Stimulated activated CD4-positive, alpha-beta T cell treated with anti-CD3 and anti-CD28 coated beads, Interleukin-1b, Interleukin-23, amount 100 ng/mL, for 4 hours (primary cell): Measurements from ENCODE around the gene SAMD9.
"Not testable (repeated sequence)": the region's sequence is repeated elsewhere in the genome, so short reads cannot be mapped to it uniquely, and the experiment has no call there.

Source experiments
- DNase-seq, 2 donors: peaks; one replicate each; pipeline ENCODE4 v3.0.0-alpha.2; 2020; ENCODE audit warnings: low read depth in 2 of 2

SAMD9 gene

DNA sequence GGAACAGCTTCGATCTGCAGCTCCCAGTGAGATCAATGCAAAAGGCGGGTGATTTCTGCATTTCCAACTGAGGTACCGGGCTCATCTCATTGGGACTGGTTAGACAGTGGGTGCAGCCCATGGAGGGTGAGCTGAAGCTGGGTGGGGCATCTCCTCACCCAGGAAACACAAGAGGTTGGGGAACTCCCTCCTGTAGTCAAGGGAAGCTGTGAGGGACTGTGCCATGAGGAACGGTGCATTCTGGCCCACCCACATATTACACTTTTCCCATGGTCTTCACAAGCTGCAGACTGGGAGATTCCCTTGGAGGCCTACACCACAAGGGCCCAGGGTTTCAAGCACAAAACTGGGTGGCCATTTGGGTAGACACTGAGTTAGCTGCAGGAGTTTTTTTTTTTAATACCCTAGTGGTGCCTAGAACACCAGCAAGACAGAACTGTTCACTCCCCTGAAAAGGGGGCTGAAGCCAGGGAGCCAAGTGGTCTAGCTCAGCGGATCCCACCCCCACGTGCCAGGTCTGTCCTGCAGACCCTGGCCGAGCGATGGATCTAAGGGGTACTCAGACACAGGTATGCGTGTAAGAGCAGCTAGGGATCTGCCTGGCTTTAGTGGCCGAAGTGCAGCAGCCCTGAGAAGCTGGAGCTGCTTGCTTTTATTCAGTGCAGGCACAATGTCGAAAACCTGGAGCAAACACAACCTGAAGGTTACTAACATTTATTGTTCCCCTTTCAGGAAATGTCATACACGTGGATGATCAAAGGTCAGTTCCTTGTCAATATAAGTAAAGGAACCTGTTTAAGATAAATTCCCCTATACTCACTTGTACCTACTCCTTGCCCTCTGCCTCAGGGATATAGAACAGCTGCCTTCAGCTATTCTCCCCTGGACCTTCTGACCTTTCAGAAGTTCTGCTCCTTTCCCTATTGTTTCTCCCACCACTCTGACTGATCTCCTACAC, 3.1 kb upstream of the SAMD9 start:
- DNase-seq: no peak

DNA sequence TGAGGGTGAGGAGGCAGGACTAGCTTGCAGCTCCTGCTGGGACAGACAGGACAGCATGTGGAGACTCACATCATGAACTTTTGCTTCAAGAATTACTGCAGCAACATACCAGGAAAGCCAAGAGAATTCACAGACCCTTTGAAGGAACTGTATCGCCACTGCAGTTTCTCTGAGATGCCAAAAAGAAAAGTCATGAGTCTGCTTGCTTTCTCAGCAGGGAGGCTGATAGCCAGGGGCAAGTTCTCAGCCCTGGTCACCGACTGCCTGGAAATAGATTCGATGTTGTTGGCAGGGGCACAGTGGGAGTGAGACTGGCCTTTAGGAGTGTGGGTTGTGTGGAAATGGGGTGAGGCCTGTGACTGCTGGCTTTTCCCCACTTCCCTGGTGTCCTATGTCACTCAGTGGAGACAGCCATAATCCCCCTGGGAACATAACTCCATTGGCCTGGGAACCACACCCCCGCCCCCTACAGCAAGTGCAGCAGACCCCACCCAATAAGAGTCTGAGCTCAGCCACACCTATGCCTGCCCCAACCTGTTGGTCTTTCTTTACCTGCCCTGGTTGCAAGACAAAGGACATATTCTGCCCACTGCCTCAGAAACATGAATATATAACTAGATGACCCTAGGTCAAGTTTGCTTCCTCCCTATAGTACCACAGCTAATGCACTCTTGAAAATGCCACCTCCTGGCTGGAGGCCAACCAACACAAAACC, 1.6 kb upstream of the SAMD9 start:
- DNase-seq: no peak

DNA sequence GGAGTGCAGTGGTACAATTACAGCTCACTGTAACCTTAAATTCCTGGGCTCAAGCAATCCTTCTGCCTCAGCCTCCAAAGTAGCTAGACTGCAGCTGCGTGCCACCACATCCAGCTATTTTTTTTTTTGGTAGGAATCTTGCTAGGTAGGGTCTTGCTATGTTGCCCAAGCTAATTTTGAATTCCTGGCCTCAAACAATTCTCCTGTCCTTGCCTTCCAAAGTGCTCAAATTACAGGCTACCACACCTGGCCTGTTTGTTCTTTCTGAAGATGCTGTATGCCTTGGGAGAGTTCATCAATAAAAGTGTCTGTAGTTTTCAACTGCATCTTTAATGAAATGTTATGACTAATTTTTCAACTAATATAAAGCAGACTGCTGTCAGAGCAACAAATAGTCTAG, 452 bp downstream of the SAMD9 start:
- DNase-seq: no peak

GRCh38 chr7:93115796-93116195, 2.0 kb downstream of the SAMD9 start:
- no peak for DNase-seq

DNA sequence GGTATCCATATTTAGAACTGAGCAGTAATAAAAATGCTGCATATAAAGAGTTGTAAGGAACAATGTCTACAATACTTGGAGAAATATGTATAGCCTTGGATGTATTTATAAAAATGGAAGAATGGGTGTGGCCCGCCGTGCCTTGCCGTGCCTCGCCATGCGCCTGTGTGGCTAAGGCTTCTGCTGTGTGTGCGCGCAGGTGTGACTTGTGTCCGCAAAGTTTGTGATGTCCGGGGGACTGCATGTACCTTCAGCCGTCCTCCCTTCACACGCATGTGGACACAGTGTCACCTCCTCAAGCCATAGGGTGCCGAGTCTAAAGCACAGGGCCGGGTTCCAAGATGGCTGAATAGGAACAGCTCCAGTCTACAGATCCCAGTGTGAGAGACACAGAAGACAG, 9.8 kb downstream of the SAMD9 start:
- no peak for DNase-seq

- no peak for DNase-seq
Observed at GRCh38 chr7:93097388-93097787, 20.4 kb downstream of the SAMD9 start.

DNA sequence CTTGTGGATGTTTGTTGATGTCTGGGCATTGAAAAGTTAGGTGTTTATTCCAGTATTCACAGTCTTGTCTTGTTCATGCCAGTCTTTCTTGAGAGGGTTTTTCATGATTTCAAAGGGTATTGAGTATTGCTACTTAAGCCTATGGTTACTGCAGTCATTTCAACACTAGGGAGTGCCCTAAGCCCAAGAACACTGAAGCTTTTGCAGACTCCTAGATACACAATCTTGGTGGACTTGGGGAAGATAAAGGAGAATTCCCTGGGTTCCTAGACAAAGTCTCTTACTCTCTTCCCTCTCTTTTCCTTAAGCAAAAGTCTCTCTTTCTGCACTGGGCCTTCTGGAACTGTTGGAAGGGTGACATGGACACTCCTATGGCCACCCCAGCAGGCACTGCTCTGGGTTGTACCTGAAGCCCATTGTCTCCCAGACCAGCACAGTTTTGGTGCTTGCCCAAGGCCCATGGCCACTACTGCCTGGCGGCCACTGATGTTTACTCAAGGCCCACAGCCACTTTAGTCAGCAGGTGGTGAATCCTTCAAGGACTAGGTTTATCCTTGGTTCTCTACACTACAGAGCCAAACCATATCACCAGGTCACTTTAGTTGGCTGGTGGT, 24.9 kb downstream of the SAMD9 start:
- DNase-seq: no peak

DNA sequence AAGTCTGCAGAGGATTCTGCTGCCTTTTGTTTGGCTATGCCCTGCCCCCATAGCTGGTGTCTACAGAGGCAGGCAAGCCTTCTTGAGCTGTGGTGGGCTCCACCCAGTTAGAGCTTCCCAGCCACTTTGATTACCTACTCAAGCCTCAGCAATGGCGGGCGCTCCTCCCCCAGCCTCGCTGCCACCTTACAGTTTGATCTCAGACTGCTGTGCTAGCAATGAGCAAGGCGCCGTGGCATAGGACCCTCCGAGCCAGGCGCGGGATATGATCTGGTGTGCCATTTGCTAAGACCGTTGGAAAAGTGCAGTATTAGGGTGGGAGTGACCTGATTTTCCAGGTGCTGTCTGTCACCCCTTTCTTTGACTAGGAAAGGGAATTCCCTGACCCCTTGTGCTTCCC, 44.4 kb downstream of the SAMD9 start:
- not testable (repeated sequence) for DNase-seq

- no peak for DNase-seq
Observed at GRCh38 chr7:93062599-93062998, 55.2 kb downstream of the SAMD9 start.

DNA sequence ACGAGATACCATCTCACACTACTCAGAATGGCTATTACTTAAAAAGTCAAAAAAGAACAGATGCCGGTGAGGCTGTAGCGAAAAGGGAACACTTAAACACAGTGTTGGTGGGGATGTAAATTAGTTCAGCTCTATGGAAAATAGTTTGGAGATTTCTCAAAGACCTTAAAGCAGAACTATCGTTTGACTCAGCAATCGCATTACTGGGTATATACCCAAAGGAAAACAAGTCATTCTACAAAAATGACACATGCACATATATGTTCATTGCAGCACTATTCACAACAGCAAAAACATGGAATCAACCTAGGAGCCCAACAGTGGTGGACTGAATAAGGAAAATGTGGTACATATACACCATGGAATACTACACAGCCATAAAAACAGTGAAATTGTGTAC, 56.9 kb downstream of the SAMD9 start:
- DNase-seq: no peak

DNA sequence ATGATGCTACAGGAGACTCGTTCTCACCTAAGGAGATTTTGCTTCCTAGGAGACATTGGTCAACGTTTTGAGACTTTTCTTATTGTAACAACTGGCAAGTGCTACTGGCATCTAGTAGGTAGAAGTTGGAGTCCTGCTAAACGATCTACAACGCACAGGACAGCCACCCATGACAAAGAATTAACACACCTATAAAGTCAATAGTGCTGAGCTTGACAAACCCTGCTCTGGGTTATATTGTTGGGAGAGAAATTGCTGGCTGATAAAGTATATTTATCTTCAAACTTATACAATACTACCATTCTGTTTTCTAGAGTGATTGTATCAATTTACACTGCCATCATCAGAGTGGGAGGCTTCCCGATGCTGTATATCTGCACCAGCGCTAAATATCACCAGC, 57.8 kb downstream of the SAMD9 start:
- no peak for DNase-seq

- not testable (repeated sequence) for DNase-seq
Observed at GRCh38 chr7:93056621-93057020, 61.2 kb downstream of the SAMD9 start.

DNA sequence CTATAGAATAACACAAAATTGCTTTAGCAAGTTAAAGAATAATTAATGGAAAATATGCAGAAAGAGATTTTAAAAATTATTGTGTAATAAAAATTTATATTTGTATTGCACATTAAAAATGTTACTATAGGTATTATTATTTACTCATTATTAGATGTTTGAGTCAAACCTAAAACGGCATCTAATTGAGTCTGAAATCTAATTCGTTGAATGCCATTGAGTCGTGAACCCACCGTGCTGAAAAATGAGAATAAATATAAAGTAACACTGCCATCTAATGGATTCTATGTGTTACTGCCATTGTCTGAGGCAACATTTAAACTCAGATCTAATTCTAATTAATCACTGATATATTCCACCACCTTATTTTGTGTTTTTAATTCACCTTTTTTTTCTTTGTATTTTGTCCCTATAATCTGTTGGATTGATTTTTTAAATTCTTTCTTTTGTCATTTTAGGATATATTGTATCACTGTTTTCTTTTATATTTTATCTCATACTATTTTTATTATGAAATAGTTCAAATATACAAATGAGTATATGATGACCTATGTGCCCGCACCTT, 62.2 kb downstream of the SAMD9 start:
- DNase-seq: no peak

DNA sequence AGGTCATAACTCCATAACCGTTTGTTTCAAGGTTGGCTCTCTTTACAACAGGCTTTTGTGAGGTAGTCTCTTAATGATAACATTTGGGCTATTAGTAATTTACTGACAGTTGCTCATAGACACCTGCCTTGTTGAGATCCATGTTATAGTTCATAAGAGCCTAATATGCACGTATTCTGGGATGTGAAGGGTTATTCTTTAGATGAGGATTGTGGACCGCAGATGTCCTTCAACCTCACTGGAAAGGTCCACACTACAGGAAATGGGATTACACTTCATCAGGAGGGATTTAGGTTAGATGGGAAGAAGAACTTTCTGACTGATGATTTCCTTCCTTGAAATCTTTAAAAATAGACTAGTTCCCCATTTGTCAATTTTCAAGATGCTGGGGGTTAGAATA, 62.8 kb downstream of the SAMD9 start:
- no peak for DNase-seq

- no peak for DNase-seq
Observed at GRCh38 chr7:93053949-93054943, 63.5 kb downstream of the SAMD9 start.

- DNase-seq: no peak
Observed at GRCh38 chr7:93053209-93053948, 64.4 kb downstream of the SAMD9 start.

- DNase-seq: no peak
Observed at GRCh38 chr7:93051660-93052059, 66.1 kb downstream of the SAMD9 start.
